Amniotic stem cell (primary cell): ENCODE data around the gene MTERF4.

ENCODE experiments used
- DNase-seq: peaks from one replicate; lab custom pipeline; 2025; lab: John Stamatoyannopoulos, UW

Gene MTERF4, protein sequence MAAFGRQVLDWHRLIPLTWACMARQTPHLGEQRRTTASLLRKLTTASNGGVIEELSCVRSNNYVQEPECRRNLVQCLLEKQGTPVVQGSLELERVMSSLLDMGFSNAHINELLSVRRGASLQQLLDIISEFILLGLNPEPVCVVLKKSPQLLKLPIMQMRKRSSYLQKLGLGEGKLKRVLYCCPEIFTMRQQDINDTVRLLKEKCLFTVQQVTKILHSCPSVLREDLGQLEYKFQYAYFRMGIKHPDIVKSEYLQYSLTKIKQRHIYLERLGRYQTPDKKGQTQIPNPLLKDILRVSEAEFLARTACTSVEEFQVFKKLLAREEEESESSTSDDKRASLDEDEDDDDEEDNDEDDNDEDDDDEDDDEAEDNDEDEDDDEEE

DNA sequence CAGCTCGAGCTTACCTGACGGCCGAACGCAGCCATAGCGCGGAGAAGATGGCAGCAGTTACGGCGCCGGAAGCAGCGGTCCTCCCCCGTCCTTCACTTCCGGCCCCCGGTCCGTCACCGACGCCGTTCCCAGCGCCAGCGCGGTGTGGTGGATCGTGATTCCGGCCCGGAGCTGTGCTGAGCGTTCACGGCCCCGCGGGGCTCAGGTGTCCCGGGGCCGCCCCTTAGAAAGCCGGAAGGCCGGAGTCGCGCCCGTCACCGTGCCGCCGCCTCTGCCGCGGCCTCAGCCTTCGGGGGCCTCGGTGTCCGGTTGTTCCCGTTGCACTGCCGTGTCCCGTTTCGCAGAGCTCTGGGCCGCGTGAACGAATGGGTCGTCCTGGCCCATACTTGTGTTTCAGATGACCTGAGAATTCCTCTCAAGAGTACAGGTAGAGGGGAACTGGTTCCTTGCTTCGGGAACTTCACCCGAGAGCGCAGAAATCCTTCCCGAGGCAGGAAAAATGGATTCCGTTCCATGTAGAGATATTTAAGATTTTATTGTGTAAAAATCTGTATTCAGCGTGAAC, at the start of gene MTERF4:
Gene MTERF4 (minus strand): TSS at position 49 of the 565 bp plus-strand sequence. CDS start 14 bp downstream, at position 35.
- peak; percentile 69 for DNase-seq

DNA sequence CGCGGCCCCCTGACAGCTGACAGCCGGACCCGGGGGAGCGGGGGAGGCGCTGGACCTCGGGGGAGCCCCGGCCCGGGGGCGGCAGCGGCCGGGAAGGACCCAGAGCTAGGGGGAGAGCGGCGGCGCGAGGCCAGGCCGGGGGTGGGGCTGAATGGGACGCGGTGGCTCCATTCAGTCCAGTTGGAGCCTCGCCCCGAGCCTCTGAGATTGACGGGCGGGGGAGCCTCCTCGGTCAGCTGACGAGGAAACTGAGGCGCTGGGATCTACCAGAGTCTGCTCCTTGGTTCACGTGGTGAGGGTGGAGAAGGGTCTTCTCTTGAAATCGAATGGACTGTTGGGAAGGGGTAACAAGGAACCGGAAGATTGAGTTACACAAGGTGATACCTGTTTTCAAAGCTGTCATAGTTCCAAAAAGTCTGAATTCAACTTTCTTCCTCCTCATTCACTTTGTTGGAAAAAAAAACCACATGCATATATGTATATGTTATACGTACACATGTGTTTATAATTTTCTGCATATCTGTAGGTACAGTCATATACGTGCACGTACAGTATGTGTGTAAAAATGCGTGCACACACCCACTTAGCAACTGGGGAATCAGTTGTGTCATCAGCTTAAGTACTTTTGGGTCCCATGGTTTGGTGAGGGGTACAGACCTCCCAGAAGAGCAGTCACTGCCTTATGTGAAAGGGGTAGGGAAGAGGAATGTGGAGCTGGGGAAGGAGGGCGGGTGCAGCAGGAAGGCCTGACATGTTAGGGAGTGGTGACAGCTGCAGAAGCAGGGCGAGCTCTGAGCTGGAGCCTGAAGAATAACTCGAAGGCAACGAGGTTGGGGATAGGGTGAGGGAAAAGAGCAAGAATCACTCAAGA, 48.8 kb upstream of the MTERF4 start:
- no peak for DNase-seq

DNA sequence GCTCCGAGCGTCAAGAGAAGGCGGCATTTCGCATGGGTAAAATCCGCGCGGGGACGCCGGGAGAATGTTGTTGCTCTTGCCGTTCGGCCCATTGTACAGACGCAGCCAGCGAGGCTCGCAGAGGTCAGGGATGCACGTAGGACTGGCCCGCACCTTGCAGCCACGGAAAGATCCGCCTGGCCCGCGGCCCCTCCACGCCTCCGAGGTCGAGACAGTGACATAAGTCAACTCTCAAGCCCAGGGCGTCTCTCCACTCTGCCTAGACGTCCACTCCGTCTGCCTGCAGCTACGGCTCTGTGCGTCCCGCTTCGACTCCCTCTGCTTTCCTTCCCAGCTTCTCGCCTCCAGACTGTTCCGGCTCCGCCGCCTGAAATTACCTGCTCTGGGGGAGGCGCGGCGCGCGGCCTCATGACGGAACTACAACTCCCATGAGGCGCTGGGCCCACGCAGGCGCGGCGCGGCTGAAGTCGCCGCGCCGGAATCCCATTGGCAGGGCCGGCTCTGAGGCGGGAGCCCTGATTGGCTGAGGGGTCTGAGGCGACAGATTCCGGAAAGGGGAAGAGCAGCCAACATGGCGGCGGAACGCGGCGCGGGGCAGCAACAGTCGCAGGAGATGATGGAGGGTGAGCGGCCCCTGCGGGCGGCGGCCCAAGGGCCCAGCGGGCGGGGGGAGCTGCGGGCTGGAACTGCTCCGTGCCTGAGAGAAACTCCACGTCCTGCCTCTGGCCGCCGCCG, 48.0 kb upstream of the MTERF4 start, which contains the start of gene PPP1R7:
Gene PPP1R7 (plus strand): TSS at position 543 of the 735 bp plus-strand sequence. CDS start 29 bp downstream, at position 572.
- DNase-seq, result peak; percentile 87

DNA sequence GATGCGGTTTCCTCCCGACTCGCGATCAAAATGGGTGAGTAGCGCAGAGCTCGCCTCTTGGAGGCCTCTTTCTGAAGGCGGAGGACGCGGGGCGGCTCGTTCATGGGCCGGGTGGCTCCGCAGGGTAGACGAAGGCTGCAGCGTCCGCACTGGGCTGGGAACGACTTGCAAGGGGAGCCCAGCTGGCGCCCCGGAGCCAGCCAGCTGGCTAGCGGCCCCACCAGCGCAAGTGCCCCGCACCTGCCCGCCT, 47.5 kb upstream of the MTERF4 start:
- DNase-seq, result no peak

DNA sequence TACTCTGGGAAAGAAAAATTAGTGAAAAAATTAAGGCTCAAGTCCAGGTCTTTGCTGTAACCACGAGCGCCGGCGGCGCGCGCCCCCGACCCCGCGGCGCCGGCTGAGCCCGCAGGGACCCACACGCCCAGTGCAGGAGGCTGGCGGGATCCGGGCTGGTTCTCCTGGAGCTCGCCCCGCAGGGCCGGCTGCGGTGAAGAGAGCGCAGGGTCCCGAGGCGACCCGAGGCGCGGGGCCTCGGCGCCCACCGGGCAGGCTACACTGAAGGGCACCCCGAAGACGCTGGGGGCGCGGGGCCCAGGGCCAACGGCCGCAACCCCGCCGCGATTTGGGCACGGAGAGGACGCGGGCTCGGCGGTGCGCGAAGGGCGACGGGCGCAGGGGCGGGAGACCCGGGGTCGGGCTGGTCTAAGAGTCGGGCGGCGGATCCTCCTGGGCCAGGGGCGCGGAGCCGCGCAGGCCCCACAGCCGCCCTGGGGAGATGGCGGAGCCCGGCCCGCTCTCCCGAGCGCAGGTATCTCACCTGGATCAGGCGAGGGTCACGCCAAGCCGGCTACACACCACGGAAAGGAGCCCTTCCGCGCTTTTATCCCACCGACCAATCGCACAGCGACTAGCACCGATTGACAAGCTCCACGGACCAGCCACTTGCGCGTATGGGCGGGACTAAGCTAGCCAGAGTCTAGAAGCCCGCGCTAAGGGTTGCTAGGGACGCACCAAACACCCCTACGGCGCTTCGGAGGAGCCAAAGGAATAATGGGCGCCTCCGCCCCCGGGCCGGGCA, 47.0 kb upstream of the MTERF4 start, which contains the start of gene PASK:
Gene PASK (minus strand): TSS at position 582 of the 784 bp plus-strand sequence. CDS start 6,440 bp downstream, outside the sequence.
- DNase-seq, result peak; percentile 94

DNA sequence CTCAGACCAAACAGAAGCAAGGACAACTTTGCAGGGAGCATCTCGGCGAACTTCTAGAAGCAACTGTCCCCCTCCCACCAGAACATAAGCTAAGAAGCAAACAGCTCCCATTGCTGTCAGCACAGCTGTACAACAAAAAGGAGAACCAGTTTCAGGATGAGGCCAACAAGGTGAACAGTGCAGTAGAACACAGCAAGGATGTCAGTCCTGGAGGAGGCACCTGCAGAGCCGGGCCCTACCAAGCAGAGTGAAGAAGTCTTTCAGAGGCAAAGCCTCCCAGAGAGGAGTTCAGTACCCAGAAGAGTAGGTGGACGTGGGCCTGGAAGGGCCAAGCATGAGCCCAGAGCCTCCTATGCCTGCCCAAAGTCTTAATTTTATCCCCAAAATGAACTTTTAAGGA, 46.2 kb upstream of the MTERF4 start:
- no peak for DNase-seq

DNA sequence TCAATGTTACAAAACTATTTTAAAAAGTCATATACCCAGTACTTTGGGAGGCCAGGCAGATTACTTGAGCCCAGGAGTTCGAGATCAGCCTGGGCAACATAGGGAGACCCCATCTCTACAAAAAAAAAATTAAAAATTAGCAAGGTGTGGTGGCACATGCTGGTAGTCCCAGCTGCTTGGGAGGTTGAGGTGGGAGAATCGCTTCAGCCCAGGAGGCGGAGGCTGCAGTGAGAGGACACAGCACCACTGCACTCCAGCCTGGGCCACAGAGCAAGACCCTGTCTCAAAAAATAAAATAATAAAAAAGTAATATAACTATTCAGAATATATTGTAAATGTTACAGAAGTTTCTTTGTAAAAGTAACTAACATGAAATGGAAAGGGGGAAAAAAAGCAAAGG, 45.2 kb upstream of the MTERF4 start:
- DNase-seq, result no peak

DNA sequence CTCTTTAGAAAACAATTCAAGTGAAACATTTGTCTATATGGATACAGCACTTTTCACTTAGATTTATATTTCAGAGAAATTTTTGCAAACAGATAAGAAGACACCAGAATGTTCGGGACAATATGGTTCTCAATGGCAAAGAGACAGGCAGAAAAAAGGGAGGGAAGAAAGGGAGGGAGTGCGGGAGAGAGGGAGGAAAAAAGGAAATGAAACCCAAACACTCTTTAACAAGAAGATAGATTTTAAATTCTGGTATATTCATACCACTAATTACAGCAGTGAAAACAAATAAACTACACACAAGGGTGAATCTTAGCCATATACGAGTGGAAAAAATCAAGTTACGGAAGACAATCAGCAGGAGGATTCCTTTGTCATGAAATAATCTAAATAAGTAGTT, 44.2 kb upstream of the MTERF4 start:
- no peak for DNase-seq

DNA sequence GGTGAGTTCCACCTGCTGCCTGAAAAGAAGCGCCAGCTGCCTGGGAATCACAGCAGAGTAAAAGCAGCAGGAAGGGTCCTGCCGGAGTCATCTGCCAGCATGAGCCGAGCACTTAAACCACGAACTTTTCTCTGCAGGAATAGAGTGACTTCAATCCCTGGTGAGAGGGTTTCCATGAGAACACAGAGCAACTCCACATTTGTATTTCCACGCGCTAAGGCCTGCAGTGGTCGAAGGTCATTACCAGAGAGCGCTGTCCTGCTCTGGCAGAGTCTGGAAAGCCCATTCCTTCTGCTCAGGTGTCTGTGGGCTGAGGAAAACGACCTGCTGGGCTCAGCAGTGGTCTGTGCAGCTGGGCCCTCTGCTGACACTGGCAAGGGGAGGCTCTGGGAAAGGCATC, 40.5 kb upstream of the MTERF4 start:
- DNase-seq, result no peak

DNA sequence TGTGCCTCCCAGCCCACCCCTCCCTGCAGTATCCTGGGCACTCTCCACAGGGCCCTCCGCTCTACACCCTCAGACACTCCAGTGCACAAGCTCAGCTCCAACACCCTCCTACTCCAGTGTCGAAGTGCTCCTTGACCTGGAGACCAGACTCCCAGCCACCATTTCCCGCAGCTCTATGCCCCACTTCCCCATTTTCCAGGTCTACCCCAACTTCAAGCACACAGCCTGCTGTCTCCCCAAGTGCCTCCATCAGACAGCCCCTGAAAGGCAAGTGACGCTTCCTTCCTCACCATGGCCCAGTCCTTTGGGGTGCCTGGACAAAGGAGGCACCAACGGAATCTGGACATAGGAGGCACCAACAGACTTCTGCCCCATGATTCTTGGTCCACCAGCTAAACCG, 40.0 kb upstream of the MTERF4 start:
- no peak for DNase-seq

DNA sequence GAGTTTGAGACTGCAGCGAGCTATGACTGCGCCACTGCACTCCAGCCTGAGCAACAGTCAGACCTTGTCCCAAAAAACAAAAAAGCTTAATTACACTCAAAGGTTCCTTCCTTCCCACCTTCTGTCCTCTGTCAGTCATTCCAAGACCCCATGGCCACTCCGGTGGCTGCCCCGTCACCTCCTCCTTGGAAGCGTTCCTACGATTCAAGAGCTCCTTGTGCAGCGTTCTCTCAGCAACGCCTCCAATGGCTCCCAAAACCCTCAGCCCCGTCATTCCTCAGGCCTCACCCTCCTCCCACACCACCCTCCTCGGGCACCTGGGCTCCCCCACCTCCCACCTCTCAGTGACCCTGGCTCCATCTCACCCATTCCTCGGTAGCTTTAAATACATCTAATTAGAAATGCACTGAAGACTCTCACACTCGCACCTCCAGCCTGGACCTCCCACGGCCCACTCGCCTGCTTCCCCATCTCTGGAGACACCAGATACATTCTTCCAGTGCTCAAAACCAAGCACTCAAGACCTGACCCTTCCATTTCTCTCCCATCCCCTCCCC, 39.2 kb upstream of the MTERF4 start:
- no peak for DNase-seq

DNA sequence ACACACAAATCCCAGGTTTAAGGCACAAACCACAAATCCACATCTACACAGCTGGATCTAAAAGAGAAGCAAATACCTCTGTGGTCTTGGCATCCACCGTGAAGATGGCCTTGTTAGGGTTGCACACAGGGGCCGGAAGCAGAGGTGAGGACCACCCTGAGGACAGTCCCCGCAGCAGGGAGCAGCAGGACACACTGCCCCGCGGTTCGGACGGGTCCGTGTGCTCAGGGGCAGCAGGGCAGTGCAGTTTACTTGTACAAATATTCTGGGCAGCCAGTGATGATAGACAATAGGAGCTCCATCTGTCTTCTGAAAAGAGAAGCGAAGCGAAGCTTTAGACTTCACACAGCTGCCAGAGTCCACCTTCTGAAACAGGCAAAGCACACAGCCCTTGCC, 38.4 kb upstream of the MTERF4 start:
- DNase-seq, result no peak

DNA sequence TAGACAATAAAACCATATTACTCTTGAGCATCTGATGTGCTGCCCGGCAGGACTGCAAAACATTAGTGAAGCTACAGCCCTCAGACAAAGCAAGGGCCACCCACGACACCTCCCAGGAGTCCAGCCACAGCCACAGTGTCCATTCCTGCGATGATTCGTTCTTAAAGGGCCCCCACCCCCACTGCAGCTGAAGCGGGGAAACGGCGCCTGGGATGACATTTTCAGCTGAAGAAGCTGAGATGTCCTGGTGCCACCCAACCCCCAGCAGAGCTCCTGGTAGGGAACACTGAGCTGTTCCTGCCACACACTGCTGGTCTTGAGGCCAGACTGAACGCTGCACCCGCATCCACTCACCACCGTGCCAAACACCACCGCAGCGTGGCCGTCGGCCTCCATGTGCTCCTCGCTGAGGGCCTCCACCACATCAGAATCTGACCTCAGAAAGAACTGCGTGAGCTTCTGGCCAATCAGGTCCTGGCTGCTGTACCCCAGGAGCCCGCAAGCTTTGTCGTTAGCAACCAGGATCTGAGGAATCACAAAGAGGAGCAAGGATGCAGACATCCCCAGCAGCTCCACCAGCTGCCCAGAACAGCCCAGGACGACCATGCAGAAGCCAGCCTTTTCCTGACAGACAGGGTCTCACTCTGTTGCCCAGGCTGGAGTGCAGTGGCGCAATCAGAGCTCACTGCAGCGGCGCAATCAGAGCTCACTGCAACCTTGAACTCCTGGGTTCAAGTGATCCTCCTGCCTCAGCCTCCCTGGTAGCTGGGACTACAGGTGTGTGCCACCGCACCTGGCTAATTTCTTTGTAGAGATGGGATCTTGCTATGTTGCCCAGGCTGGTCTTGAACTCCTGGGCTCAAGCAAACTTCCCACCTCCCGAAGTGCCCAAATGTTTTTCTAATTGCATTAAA, 37.7 kb upstream of the MTERF4 start:
- DNase-seq, result no peak

DNA sequence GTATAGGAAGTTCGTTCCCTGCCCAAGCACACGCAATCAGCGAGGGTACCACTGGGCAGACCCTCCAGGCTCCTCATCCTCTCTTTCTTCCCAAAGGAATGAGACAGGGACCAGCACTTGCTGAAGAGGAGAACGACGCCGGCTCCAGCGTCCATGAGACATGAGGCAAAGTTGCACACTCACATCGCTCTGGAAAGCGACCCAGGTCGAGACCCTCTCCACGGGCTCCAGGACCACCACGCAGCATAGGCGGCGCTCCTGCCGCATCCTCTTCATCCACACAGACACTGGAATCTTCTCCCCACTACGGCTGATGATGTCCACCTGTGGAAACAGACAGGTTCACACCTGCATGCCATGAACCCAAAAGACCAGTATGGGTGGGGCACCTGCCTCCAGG, 36.4 kb upstream of the MTERF4 start:
- no peak for DNase-seq

DNA sequence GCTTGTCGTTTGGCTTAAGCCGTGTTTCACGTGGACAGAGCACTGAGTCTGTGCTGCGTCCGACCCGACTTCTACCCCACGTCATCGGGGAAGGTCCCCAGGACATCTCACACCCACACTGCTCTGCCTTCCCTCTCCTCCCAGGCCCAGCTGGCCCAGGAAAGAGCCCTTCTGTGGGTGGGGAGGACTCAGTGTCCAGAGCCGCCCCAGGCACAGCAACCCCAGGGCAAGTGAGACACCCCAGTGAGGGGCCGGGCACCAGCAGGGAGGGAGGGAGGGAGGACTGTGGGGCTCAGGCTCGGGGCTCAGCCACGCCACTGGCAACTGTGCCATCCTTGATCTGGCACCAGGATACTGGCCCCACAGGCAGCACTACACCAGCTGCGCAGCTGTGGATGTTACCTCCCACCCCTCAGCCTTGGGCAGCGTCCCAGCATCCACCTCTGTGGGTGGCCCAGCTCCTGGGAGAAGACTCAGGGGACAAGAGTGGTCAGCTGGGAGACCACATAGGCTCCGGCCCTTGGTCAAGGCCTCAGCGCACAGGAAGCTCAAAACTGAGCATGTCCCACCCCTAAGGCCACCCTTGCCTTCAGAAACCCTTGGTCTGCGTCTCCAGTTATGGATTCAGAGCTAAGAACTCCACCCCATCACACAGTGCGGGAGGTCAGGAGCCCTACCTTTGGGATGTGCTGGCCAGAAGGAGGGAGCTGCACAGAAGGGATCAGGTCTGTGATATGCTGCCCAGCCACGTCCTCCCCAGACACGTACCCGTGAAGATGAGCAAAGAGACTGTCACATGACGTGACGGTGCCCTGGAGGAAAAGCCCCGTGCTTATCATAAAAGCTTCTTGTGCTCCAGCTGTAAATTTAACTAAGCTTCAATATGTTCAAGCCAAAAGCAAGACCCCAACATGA, 35.4 kb upstream of the MTERF4 start:
- no peak for DNase-seq

DNA sequence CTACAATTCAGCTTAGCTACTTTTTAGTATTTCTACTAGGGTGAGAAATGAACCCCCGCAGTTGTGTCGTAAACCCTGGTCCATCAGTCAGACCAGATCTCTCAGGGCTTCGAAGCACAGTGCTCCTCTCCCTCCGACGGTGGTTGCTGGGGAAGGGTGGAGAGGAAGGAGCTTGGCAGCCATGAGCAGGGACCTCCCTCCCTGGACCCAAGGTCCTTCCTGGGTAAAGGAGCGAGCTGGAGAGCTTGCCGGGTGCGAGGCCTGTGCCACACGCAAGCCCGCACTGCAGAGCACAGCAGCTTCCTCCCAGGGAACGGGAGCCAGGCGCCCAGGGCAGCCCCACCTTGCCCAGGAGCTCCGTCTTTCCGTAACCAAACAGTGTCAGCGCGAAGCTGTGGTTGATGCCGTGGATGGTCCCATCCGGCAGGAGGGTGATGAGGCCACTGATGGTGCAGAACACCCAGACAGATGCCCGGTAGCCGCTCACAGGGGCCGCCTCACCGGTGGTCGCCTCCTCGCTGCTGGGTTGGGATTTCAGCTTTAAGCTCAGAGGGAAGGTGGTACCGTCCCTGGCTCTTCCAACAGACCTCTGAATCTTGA, 34.7 kb upstream of the MTERF4 start:
- DNase-seq, result no peak

DNA sequence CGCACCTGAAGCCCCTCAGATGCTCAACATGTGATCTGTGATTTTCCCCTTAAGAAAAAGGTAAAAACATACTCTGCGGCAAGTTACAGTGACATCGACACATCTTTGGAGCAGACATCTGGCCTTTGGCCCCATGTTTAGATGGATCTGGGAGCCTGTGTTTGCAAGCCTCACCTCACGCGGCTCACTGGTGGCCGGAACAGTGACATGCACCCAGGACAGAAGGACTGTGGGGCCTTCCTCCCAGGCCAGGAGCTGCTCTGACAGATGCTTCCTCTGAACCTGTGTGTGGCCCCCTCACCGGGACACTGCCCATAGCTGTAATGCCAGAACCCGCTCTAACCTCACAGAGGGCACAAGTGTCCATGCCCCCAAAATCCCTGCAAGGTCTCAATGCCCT, 34.1 kb upstream of the MTERF4 start:
- no peak for DNase-seq

DNA sequence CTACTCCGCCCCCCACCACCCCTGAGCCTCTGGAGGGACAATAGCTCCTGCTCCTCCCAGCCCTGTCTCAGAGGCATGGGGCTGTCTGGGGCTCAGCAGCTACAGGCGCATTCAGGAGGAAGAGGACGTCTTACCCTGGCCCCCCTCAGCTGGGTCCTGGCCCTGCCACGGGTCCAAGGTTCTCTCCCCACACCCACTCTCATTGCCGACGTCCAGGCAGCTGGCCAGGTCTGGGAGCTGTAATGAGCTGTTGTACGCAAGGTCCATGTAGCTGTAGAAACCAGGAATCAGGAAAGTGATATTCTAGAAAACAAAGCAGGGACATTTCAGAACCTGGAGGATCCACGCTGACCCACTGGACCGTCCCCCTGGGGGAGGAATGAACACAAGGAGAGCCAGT, 33.6 kb upstream of the MTERF4 start:
- no peak for DNase-seq

DNA sequence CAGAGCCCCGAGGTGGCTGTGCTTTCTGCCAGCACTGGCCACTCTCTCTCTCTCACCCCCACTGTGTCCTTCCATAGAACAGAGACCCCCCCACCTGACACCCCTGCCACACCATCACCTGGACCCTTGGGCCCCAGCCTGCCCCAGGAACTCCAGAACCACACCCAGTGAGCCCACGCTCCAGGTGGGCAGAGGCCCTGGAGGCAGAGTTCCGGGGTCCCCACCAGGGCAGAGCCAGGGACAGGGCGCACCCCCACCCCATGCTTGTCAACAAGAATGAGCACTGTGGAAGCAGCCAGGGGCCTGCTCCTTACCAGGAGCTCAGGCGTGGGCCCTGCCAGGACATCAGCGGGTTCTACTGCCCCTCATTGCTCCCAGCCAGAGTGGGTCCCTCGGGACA, 32.6 kb upstream of the MTERF4 start:
- no peak for DNase-seq
